Mucosa of rectum (tissue), 2 donors: Measurements from ENCODE around the gene PTPN14.
"Not testable (repeated sequence)": the region's sequence is repeated elsewhere in the genome, so short reads cannot be mapped to it uniquely, and the experiment has no call there.

ENCODE experiments used
- H3K27ac ChIP-seq, 2 donors: one replicate each; pipeline ENCODE4 v1.7.0; 2013; ENCODE audit warnings: inconsistent platforms in 2 of 2, low read depth in 2 of 2, low read length in 2 of 2
- H3K27me3 ChIP-seq, 2 donors: one replicate each; pipeline ENCODE4 v1.7.0; 2013; ENCODE audit warnings: low read length in 2 of 2; ENCODE audit not compliant: control insufficient read depth in 2 of 2, insufficient read depth in 2 of 2
- H3K36me3 ChIP-seq, 2 donors: one replicate each; pipeline ENCODE4 v1.7.0; 2013; ENCODE audit warnings: low read length in 2 of 2; ENCODE audit not compliant: control insufficient read depth in 2 of 2, insufficient read depth in 2 of 2
- H3K4me1 ChIP-seq, 2 donors: one replicate each; pipeline ENCODE4 v1.7.0; 2013; ENCODE audit warnings: low read length in 2 of 2, mild to moderate bottlenecking in 1 of 2; ENCODE audit not compliant: control insufficient read depth in 2 of 2, insufficient read depth in 2 of 2
- H3K4me3 ChIP-seq, 2 donors: one replicate each; pipeline ENCODE4 v1.7.0; 2013; ENCODE audit warnings: low read length in 2 of 2
- H3K9ac ChIP-seq, 2 donors: one replicate each; pipeline ENCODE4 v1.7.0; 2013; ENCODE audit warnings: low read length in 2 of 2, low read depth in 1 of 2, mild to moderate bottlenecking in 1 of 2
- H3K9me3 ChIP-seq, 2 donors: one replicate each; pipeline ENCODE4 v1.7.0; 2013; ENCODE audit warnings: low read length in 2 of 2; ENCODE audit not compliant: control insufficient read depth in 2 of 2
- donor health status: healthy.
- donor health status: Normal muscosa, but diverticular disease.

PTPN14 gene

DNA sequence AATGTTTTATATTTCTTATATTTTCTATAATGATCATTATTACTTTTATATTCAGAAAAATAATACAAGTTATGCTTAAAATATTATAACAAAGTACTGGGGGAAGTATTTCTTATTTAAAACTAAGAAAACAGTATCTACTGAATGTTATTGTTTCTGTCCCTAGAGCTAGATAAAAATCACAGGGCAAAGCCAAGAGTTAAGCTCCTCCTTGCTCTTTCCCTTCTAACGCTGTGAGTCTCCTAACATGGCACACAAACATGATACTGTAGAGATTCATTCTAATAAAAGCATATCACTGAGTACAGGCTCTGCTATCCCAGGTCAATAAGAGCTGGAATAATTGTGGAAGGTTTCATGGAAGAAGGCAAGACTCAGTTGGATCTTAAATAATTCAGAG is 53.4 kb downstream of the PTPN14 start:
- no peak overlapping the region for H3K27ac ChIP-seq
- H3K36me3 ChIP-seq = no peaks in the 10 kb centered on the region
- H3K9ac ChIP-seq = no peak overlapping the region
- H3K4me3 ChIP-seq = no peak overlapping the region
- H3K4me1 ChIP-seq = no peaks in the 10 kb centered on the region
- no peaks in the 10 kb centered on the region for H3K27me3 ChIP-seq
- H3K9me3 ChIP-seq = no peaks in the 10 kb centered on the region

DNA sequence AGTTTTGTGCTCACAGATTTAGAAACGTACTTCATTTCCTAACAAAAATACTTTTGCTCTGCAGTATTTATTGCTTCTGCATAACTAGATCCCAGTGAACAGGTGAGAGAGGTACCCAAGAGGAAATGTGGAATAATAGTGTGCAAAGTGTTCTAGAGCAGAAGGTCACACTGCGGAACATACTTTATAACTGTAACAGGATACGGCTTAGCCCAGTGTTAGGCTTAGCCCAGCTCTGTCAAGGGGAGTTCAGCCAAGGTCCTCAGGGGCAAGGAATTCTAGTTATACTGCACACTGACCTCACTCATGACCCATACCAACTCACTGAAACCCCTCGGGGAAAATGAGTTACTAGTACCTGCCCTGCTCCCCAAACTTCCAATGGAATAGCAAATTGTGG is 55.3 kb downstream of the PTPN14 start:
- Histone ChIP-seq H3K9ac (no peak overlapping the region), H3K4me3 (no peak overlapping the region), H3K36me3 (no peaks in the 10 kb centered on the region), H3K27me3 (no peaks in the 10 kb centered on the region), H3K9me3 (no peaks in the 10 kb centered on the region), H3K27ac (no peak overlapping the region), H3K4me1 (no peaks in the 10 kb centered on the region)

DNA sequence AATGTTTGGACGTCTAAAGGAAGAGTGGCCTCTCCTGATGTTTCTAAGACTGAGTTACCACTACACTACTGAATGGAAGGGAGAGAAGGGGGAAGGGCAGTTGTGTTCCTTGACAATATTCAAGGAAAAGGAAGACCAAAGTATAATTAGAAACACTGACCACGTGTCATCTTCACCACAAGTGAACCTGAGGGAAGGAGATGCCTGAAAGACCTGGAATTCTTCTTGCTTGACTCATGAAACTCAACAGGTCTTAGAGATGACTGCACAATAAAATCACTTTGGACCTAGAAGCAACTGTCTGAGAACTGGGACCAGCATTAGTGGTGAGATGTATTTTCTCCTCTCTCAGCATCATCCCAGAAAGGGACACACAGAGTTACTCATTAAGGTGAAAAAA is 56.7 kb downstream of the PTPN14 start:
- Histone ChIP-seq H3K27me3 (no peaks in the 10 kb centered on the region), H3K9ac (no peak overlapping the region), H3K4me1 (no peaks in the 10 kb centered on the region), H3K9me3 (no peaks in the 10 kb centered on the region), H3K4me3 (no peak overlapping the region), H3K27ac (no peak overlapping the region), H3K36me3 (no peaks in the 10 kb centered on the region)

DNA sequence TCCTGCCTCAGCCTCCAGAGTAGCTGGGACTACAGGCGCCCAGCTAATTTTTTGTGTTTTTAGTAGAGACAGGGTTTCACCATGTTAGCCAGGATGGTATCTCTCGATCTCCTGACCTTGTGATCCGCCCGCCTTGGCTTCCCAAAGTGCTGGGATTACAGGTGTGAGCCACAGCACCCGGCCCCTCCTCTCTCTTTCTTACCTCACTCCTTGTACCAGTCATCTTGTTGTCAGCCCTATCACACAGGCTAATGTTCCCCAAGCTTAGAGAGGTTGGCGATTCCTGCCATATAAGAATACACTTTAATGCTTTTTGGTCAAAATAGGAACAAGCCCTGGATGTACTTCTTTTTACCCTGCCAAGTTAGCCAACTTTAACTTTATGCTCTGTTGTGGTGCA is 57.2 kb downstream of the PTPN14 start:
- H3K9ac ChIP-seq, H3K36me3 ChIP-seq, H3K27me3 ChIP-seq, H3K27ac ChIP-seq, H3K9me3 ChIP-seq, H3K4me3 ChIP-seq, H3K4me1 ChIP-seq: not testable (repeated sequence)

DNA sequence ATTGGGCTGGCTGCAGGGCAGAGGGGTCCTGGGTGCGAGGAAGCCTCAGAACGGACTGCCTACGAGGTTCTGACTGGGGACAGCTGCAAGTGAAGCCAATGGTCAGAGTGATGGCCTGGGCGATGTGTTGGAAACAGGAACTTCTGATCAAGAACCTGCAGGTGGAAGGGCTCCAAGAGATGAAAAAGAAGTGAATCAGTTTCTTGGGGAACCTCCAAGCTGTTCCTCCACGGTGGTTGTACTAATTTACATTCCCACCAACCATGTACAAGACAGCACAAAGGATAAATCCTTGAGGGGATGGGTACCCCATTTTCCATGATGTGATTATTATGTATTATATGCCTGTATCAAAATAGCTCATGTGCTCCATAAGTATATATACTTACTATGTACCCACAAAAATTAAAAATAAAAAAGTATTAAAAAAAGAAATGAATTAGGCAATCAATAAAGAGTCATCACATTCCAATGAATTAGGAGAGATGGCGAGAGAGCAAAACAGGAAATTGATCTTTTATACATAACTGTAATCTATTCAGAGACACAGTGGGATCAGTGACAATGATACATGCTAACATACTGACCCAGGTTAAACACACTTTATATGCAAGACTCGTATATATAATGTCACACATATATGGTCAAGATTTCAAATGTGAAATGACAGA is 58.1 kb downstream of the PTPN14 start:
- no peaks in the 10 kb centered on the region for H3K4me1 ChIP-seq
- H3K9me3 ChIP-seq = no peaks in the 10 kb centered on the region
- no peak overlapping the region for H3K9ac ChIP-seq
- H3K36me3 ChIP-seq = no peaks in the 10 kb centered on the region
- no peaks in the 10 kb centered on the region for H3K27me3 ChIP-seq
- no peak overlapping the region for H3K4me3 ChIP-seq
- no peak overlapping the region for H3K27ac ChIP-seq

DNA sequence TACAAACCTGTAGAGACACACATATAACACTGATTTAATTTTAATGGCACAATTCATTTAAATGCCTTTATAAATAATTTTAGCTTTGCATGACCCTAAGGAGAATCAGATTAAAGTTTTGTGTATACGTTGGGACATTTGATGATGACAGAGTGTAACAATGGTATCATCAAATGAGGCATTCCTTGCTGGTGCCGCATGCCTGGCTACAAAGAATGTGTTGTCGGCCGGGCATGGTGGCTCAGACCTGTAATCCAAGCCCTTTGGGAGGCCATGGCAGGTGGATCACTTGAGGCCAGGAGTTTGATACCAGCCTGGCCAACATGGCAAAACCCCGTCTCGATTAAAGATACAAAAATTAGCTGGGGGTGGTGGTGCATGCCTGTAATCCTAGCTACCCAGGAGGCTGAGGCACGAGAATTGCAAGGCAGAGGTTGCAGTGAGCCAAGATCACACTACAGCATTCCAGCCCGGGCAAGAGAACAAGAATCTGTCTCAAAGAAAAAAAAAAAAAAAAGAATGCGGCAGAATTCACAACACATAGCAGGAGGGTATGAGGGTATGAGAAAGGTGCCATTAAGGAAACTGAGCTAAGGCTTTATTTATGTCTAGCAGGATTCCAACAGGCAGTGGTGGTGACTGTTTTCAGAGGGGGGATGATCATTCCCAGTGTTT is 58.9 kb downstream of the PTPN14 start:
- Histone ChIP-seq H3K27ac (no peak overlapping the region), H3K9me3 (no peaks in the 10 kb centered on the region), H3K4me1 (no peaks in the 10 kb centered on the region)

DNA sequence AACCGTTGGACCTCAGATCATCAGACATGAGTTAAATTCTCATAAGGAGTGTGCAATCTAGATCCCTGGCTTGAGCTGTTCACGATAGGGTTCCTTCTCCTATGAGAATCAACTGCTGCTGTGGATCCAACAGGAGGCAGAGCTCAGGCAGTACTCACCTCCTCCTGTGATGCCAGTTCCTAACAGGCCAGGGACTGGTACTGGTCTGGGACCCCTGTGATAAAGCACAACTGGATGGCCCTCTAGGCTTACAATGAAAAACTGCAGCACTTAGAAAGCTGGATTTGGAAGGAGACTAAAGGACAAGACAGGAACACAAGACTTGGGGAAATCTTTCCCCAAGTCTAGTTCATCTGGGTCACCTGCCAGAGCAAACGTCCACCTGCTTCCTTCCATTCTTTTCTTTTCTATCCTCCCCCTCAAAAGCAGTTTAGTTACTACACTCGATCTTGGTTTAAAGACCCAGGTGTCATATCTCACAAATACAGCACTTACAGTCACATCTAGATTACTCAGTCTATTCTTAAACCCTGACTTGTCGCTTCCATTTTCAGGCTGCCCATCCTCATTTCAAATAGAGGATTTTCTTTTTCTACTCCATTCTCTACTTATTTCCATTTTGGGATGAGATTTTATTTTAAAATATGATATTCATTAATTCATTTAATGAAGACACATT is 59.8 kb downstream of the PTPN14 start:
- H3K4me3 ChIP-seq = no peak overlapping the region
- H3K4me1 ChIP-seq = no peaks in the 10 kb centered on the region
- H3K27me3 ChIP-seq = no peaks in the 10 kb centered on the region
- no peaks in the 10 kb centered on the region for H3K9me3 ChIP-seq
- no peak overlapping the region for H3K9ac ChIP-seq
- H3K36me3 ChIP-seq = no peaks in the 10 kb centered on the region
- no peak overlapping the region for H3K27ac ChIP-seq

More for the DNA sequence above, 58.9 kb downstream of the PTPN14 start:
- H3K27me3 ChIP-seq = no peaks in the 10 kb centered on the region
- H3K4me3 ChIP-seq = no peak overlapping the region
- H3K9ac ChIP-seq = no peak overlapping the region
- no peaks in the 10 kb centered on the region for H3K36me3 ChIP-seq

DNA sequence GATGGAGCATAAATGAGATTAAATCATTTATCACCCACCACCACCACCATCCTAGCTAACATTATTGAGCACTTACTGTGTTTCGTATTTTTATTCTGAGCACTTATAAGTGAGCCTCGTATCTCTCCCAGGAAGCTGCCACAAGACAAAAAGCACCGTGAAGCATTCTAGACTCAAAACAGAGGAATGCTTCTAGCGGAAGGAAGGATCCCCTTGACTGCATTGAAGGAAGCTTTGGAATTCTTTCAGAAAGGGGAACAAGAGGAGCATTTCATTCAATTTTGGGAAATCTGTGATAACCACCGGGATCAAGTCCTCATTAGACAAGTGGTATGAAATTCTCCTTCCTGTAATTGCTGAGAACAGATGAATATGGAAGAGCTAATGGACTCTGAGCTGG is 66.3 kb downstream of the PTPN14 start:
- no peak overlapping the region for H3K4me3 ChIP-seq
- no peaks in the 10 kb centered on the region for H3K36me3 ChIP-seq
- no peaks in the 10 kb centered on the region for H3K4me1 ChIP-seq
- no peaks in the 10 kb centered on the region for H3K9me3 ChIP-seq
- H3K27ac ChIP-seq = no peak overlapping the region
- H3K27me3 ChIP-seq = no peaks in the 10 kb centered on the region
- no peak overlapping the region for H3K9ac ChIP-seq

DNA sequence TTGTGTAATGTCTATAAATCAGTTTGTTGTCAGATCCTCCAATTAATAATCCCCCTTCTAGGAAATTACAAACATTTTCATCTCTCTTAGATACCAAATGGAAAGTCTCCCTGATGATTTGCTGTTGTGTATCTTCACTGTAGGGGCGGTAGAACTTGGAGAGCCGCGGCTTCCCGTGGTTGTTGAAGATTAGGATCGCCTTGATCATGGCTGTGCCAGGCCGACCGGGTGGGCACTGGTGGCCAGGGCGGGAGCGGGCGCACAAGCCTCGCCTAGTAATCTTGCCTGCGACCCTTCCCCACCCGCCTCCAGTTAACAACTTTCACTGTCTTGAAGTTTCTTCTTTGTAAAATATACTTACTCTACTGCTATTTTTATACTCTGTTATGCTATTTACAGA is 68.2 kb downstream of the PTPN14 start:
- not testable (repeated sequence) for H3K9me3 ChIP-seq, H3K9ac ChIP-seq, H3K27ac ChIP-seq, H3K4me1 ChIP-seq, H3K4me3 ChIP-seq, H3K27me3 ChIP-seq, H3K36me3 ChIP-seq

DNA sequence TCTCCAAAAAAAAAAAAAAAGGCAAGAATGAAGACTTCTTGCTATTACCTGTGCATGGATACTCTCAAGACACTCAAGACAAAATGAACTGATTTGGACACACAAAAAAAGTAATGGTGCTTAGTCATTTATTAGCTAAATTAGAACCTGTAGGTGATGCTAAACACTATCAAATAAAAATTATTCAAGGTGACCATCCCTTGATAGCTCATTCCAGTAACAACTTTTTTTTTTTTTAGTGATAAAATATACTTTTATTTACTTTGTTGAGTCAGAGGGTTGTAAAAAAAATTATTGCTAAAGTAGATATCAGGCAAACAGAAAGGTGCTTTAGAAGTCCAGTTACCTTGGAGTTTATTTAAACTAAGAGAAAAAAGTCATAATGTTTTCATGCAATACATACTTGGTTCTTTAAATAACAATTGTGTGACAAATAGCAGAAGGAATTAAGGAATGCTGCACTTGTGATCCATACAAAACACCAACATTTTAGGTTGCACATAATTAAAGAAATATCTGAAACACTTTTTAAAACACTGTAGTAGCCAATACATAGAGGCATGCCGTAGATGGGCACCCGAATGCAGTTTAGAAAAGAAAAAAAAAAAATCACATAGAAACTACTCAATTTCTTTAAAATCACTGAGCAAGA is 69.3 kb downstream of the PTPN14 start:
- H3K9me3 ChIP-seq, H3K4me3 ChIP-seq, H3K4me1 ChIP-seq, H3K9ac ChIP-seq, H3K27ac ChIP-seq, H3K27me3 ChIP-seq, H3K36me3 ChIP-seq: not testable (repeated sequence)
